Measurements from ENCODE around the gene TRAPPC4.
"Not testable (repeated sequence)": the region's sequence is repeated elsewhere in the genome, so short reads cannot be mapped to it uniquely, and the experiment has no call there.

The TRAPPC4 gene, protein sequence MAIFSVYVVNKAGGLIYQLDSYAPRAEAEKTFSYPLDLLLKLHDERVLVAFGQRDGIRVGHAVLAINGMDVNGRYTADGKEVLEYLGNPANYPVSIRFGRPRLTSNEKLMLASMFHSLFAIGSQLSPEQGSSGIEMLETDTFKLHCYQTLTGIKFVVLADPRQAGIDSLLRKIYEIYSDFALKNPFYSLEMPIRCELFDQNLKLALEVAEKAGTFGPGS

DNA sequence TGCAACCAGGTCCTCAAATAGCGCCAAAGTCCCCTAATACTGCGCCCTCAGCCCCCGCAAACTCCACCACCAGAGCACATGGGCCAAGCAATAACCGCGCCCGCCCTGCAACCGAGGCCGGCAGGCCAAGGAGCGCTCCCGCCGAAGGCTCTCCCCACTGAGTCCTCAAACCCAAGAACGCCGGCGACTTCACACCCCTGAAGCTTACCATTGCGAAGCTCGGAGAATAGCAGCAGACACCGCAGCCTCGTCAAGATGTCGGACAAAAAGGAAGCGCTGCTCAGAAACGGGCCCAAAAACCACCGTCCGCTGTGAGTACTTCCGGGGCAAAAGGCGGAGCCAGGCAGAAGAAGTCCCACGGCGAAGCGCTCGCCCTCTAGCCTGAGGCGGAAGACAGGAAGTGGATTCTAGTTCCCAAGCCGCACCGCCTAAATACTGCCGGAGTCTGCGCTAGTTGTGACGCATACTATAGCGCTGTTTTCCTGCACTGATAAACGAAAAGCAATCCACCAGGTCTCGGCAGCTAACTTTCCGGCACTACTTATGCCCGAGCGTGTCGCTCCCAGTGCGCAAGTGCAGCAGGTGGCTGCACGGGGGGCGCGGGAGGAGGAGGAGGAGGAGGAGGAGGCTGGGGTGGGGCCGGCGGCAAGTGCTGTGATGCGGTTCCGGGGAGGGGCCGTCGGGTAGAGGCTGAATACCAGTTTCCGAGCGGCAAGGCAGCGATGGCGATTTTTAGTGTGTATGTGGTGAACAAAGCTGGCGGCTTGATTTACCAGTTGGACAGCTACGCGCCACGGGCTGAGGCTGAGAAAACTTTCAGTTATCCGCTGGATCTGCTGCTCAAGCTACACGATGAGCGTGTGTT, at the start of gene TRAPPC4, which contains the start of gene RPS25:
Gene TRAPPC4, plus strand, starts transcription at position 693 of the 865 bp plus-strand sequence. Its CDS starts 30 bp downstream, at position 723.
Gene RPS25, minus strand, starts transcription at position 270 of the 865 bp plus-strand sequence. Its CDS starts 59 bp downstream, at position 211.
- DNase-seq: peak; percentile 92

DNA sequence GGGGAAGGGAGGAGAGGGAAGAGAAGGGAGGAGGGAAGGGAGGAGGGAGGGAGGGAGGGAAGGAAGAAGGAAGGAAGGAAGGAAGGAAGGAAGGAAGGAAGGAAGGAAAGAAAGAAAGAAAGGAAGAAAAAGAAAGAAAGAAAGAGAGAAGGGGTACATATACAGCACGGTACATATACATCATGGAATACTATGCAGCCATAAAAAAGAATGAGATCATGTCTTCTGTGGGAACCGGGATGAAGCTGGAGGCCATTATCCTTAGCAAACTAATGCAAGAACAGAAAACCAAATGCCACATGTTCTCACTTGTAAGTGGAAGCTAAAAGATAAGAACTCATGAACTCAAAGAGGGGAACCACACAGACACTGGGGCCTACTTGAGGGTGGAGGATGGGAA, 49.1 kb upstream of the TRAPPC4 start:
- not testable (repeated sequence) for DNase-seq

DNA sequence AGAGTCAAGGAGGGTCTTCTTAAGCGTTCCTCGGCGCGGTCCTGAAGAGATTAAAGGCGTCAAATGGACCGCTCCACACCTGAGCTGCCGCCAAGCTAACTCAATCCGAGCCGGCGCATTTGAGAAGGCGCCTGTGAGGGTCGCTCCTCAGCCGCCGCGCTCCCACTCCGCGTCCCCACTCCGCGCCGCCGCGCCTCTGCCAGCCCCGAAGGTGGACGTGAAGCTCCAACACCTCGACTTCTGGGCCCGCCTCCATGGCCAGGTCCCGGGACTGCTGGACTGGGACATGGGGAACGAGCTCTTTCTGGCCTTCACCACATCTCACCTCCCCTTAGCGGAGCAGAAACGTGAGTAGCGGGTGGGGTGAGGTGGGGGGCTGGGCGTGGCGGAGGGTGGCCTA, 46.9 kb upstream of the TRAPPC4 start, which contains the start of gene FOXR1:
Gene FOXR1, plus strand, starts transcription at position 116 of the 400 bp plus-strand sequence. Its CDS starts 171 bp downstream, at position 287.
- DNase-seq: no peak

DNA sequence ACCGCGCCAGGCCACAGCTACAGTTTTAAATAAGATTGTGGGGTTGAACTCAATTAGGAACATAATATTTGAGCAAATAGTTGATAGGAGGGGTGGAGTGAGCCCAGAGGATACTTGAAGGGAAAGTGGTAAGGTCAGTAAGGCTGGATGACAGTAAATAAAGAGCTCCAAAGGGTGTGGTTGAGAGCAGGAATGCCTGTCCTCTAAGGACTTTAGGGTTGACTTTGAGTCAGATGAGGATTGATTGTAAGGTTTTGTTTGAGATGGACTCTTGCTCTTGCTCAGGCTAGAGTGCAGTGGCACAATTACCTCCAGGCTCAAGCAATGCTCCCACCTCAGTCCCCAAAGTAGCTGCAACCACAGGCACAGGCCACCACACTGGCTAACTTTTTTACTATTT, 44.6 kb upstream of the TRAPPC4 start:
- no peak for DNase-seq

DNA sequence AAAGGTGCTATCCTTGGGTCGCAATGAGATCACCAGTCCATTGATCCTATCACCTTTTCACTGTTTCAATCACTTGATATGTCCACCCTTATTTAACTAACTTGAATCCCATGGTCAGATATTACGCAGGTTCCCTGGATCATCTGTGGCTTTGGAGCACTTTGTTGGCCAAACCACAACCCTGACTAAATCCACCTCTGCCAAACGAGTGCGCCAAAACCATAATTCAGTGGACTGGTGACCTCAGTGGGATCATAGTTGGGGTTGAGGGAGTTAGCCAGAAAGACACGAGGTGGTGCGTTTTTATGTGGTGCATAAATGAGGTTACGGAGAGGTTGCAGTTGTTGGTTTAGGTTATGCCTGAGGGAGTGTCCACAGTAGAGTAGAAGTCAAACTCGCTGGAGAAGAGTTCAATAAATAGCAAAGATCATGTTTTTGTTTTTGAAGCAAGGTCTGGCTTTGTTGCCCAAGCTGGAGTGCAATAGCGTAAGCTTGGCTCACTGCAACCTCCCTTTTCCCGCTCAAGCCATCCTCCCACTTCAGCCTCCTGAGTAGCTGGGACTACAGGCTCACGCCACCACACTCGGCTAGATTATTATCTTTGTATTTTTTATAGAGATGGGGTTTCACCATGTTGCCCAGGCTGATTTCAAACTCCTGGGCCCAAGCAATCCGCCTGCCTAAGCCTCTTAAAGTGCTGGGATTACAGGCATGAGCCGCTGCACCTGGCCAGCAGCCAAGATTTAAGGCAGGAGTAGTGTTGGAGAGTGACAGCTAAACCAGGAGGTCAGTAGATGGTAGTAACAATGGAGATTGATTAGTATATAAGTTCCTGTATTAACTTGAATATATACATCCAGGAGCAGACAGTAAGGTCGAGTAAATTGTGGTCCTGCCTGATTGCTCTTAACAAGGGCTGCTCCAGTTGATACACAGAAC, 42.5 kb upstream of the TRAPPC4 start:
- DNase-seq: no peak

DNA sequence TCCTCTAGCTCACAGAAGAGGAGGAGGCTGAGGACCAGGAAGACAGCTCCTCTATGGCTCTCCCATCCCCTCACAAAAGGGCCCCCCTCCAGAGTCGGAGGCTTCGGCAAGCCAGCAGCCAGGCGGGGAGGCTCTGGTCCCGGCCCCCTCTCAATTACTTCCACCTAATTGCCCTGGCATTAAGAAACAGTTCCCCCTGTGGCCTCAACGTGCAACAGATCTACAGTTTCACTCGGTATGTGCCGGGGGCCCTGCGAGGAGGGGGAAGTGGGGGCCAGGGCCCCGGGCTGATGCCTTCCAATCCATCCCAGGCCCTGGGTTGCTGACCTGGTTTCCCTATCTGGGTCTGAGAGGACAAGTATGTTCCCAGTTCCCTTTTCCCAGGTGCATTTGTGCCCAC, 39.1 kb upstream of the TRAPPC4 start:
- DNase-seq: peak; percentile 15

DNA sequence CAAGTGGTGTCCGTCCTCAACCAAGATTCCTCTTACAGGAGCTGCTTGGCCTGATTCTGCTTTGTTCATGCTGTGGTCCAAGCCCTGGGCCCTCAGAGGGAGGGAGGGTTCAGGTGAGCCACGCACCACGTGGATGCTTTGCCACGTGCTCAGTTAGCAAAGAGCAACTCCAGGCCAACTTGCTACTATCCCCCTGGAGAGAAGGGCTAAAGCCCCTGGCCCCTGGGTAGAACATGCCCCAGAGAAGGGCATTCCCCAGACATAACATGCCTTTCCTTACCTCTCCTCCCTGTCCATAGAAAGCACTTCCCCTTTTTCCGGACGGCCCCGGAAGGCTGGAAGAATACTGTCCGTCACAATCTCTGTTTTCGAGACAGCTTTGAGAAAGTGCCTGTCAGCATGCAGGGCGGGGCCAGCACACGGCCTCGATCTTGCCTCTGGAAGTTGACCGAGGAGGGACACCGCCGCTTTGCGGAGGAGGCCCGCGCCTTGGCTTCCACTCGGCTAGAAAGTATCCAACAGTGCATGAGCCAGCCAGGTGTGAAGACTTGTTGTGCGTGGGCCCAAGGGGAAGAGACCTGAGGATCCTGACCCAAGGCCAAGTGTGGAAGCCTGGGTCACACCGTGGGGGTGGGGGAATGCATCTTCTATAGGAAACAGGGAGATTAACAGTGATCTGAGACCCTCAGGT, 38.2 kb upstream of the TRAPPC4 start:
- DNase-seq: no peak

DNA sequence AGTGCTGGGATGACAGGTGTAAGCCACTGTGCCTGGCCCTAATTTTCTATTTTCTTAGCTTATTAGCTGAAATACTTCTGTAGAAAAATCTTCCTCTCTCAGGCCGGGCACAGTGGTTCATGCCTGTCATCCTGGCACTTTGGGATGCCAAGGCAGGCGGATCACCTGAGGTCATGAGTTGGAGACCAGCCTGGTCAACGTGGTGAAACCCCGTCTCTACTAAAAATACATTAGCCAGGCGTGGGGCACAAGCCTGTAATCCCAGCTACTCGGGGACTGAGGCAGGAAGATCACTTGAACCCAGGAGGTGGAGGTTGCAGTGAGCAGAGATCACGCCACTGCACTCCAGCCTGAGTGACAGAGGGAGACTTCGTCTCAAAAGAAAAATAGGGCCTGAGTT, 34.2 kb upstream of the TRAPPC4 start:
- not testable (repeated sequence) for DNase-seq

DNA sequence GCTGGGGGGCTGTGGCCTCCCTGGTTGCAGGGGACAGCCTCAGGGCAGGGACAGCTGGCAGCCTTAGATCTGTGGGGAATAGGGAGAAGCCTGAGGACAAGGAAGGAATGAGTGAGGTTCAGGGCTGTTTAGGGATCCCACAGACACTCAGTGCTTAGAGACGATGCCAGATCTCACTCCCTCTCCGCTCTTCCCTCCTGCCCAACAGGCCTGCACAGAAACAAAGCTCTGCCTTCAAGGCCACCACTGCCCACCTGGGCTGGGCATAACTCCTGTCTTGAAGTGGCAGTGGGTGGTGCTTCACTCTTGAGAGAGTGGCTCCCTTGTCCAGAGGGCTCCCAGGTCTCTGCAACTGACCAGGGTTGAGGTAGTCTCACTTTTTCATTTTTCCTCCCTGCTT, 33.7 kb upstream of the TRAPPC4 start:
- no peak for DNase-seq

DNA sequence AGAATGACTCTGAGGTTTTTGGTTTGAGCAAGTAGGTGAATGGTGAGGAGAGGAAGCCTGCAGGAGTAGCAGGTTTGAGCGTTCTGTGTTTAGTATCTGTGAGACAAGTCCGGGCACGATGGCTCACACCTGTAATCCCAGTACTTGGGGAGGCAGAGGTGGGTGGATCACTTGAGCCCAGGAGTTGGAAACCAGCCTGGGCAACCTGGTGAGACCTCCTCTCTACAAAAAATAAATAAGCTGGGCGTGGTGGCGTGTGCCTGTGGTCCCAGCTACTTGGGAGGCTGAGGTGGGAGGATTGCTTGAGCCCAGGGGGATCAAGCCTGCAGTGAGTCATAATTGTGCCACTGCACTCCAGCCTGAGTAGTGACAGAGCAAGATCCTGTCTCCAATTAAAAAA, 30.3 kb upstream of the TRAPPC4 start:
- DNase-seq: peak; percentile 73

DNA sequence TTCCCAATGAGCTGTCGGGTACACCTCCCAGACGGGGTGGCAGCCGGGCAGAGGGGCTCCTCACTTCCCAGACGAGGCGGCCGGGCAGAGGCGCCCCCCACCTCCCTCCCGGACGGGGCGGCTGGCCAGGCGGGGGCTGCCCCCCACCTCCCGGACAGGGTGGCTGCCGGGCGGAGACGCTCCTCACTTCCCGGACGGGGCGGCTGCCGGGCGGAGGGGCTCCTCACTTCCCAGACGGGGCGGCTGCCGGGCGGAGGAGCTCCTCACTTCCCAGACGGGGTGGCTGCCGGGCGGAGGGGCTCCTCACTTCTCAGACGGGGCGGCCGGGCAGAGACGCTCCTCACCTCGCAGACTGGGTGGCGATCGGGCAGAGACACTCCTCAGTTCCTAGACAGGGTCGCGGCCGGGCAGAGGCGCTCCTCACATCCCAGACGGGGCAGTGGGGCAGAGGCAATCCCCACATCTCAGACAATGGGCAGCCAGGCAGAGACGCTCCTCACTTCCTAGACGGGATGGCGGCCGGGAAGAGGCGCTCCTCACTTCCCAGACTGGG, 27.0 kb upstream of the TRAPPC4 start:
- DNase-seq: not testable (repeated sequence)

DNA sequence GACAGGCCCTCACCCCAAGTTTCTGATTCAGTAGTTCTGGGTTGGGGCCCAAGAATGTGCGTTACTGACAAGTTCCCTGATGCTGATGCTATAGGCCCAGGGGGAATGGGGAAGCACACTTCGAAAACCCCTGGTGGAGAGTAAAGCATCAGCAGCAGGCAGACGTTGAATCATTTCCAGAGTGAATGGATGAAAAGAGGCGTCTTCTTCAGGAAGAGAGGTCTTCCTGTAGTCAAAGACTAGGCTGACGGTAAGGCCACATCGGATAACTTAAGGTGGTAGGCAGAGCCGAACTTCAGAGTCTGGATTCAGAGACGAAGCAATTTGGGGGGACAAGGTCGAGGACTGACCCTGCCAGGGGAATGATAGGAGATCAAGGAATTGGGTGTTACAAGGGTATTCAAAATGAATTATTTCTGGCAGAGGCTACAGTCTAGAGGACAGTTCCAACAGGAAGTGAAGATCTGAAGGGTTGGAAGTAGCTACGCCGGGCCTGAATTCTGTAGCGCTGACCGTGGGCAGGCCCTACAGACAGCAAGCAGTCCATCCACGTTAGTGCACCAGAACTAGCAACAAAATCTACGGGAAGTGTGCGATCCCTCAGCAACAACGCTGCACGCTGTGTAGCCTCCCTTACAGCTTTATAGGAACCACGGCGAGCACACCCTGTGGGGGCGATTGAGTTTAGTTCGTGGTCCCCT, 21.5 kb upstream of the TRAPPC4 start:
- no peak for DNase-seq

DNA sequence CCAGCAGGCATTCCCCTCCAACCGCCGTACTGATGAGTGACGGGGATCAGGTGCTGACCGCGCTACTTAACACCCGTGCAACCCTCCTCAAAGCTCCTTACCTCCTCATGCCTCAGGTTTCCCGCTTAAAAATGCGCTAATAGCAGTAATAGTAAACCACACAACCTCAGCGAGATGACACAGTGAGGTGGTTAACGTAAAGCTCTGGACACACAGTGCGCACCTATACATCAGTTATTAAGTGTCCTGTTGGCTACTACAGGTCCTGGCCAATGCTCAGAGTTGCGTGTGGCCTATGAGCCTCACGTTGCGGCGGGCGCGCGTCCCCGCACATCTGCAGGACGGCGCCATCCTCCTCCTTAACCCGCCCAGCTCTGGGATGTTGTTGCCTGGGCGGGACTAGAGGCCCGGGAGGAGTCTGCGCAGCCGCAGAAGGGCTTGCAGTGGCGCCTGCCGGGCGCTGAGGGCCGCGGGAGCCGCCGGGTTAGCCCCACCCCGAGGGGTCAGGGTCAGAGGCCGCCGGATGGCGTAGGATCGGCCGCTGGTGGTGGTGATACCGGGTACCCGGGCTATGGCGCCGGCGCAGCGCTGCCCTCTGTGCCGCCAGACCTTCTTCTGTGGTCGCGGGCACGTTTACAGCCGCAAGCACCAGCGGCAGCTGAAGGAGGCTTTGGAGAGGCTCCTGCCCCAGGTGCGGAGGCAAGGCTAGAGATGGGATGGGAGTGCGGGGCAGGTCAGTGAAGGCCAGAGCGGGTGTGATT, 20.8 kb upstream of the TRAPPC4 start, which contains the start of gene CENATAC:
Gene CENATAC, plus strand, starts transcription at position 512 of the 761 bp plus-strand sequence. Its CDS starts 60 bp downstream, at position 572.
- DNase-seq: peak; percentile 86

DNA sequence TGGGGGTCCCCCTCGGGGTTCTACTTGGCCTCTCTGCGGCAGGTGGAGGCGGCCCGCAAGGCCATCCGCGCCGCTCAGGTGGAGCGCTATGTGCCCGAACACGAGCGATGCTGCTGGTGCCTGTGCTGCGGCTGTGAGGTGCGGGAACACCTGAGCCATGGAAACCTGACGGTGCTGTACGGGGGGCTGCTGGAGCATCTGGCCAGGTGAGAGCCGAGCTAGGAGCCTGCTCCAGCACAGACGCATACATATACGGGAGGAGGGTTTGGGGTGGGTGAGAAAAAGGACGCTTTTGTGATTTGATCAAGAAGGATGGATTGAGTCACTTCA, 20.2 kb upstream of the TRAPPC4 start:
- DNase-seq: no peak

DNA sequence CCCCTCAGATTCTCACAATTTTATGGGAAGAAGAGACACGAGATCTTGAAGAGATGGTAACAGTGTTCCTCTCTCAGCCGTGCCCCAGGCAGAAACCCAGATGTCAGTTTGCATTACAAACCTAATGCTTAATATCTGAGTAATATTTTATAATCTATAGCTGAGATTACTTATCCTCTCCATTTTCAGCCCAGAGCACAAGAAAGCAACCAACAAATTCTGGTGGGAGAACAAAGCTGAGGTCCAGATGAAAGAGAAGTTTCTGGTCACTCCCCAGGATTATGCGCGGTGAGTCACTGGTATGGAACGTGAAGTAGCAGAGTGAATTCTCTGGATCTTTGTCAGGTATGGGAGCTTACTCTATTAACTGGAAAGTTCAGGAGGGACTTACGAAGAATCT, 19.7 kb upstream of the TRAPPC4 start:
- no peak for DNase-seq

DNA sequence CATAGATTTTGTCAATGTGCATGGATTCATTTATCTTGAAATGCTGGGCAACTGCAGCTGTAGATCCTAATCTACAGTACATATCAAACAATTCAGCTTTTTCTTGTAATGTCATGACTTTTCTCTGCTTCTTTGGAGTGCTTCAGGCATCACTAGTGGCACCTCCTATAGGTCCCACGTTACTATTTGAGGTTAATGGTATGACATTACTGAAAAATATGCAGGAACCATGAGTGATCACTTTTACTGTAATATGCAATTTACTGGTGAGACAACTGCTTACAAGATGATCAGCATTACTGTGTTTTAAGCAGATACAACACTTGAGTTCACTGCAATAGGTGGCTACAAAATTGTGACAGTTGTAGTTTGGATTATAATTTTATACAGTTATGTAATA, 17.7 kb upstream of the TRAPPC4 start:
- DNase-seq: no peak

DNA sequence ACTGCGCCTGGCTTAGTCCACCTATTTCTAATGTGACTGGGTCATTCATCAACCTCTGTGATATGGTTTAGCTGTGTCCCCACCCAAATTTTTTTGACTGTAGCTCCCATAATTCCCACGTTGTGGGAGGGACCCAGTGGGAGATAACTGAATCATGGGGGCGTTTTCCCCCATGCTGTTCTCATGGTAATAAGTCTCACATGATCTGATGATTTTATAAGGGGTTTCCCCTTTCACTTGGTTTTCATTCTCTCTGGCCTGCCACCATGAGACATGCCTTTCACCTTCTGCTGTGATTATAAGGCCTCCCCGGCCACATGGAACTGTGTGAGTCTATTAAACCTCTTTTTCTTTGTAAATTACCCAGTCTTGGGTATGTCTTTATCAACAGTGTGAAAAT, 11.9 kb upstream of the TRAPPC4 start:
- DNase-seq: no peak

DNA sequence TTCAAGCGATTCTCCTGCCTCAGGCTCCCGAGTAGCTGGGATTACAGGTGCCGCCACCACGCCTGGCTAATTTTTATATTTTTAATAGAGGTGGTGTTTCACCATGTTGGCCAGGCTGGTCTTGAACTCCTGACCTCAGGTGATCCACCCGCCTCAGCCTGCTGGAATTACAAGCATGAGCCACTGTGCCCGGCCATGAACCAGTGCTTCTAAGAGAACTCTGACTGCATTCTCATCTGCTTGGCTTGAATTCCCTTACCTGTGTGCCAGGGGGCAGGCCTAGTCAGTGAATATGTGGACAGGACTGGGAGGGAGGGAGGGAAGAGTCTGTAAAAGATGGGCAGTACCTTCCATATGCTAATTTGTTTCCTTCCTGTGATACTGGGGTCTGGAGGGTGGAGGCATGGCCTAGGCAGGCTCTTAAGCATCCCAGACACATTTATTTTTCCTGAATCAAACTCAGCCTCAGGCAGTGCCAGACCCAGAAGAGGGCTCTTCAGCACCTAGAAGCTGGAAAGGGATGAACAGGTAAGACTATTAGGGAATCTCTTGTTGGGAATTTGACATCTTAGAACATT, 7.0 kb upstream of the TRAPPC4 start:
- no peak for DNase-seq

DNA sequence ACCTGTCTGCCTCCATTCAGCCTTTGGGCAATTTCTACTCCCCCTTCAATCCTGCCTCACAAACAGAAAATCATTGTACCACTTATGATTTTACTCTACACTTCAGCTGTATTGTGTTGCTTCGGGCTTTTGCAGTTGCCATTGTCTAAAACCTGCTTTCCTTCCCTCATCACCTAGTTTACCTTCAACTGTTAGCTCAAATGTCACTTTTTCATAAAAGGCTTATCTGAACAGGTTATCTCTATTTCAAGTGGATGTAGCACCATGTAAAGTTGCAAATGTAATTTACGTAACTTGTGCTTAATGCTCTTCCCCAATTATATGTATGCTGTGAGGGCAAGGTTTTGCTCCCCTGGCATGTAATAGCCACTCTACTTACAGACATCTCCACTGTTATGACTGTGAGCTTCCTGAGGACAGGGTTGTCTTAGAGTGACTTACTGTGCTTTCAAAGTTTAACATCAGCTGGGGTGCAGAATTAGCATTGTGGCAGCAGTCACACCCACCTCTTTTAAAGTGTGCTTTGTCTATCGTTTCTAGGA, 5.9 kb upstream of the TRAPPC4 start:
- DNase-seq: no peak
